Activated T-cell treated with anti-CD3 and anti-CD28 coated beads, Interleukin-2, amount 50 U/mL, for 48 hours (primary cell): ENCODE results near the gene SP100.

Experiments used
- DNase-seq, 2 experiments: peaks; one replicate each; pipeline ENCODE4 v3.0.0-alpha.2; 2020

SP100 gene

DNA sequence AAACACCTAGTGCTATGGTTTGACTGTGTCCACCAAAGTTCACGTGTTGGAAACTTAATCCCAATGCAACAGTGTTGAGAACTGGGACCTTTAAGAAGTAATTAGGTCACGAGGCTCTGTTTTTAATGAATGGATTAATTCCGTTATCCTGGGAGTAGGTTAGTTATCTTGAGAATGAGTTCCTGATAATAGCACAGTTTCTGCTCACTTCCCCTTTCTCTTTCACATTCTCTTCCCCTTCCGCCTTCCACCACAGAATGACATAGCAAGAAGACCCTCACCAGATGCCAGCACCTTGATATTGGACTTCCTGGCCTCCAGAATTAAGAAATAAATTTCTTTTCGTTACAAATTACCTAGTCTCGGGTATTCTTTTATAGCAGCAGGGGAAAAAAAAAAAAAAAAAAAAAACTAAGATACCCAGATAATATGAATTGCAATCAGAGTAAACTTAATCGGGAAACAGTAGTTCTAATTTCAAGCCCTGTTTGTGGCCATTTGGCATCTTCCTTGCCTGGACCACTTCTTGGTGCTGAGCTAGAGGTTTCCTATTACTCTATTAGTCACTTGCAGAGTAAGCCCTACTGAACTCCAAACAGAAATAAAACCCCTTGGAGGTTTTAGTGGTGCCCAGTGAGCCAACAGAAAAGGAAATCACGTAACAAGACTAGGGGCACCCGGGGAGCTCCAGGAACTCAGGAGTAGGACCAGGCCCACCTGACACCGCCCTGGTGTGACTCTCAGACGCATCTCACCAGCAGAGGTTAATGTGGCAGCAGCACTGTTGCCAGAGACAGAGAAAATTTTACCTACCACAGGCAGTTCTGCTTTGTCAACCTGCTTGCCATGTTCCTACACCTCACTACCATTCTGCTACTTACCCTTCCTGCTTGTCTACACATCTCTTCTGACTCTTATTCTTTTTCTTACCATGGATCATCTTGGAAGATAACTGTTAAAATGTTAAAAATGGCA is 149.1 kb downstream of the SP100 start:
- no peak for DNase-seq

DNA sequence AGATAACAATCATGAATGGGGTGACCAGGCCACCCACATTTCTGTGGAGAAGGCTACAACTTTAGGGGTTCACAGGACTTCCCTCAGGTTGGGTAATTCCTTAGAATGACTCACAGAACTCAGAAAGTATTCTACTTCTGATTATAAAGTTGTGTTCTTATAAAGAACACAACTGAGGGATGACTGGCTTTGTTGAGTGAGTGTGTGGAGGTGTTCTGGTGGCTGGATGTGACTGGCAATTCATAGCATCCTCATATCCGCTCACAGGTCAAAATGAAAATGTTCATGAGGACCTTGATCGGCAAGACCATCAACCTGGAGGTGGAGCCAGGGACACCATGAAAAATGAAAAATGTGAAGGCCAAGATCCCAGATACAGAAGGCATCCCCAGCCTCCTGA is 153.3 kb downstream of the SP100 start:
- no peak for DNase-seq

DNA sequence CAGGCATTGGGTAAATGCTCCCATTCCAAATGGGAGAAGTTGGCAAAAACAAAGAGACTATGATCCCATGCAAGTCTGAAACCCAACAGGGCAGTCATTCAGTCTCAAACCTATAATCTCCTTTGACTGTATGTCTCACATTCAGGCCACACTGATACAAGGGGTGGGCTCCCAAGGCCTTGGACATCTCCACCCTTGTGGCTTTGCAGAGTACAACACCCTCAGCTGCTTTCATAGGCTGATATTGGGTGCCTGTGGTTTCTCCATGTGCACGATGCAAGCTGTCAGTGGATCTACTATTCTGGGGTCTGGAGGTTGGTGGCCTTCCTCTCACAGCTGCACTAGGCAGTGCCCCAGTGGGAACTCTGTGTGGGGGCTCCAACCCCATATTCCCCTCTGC is 155.0 kb downstream of the SP100 start:
- DNase-seq, result no peak

DNA sequence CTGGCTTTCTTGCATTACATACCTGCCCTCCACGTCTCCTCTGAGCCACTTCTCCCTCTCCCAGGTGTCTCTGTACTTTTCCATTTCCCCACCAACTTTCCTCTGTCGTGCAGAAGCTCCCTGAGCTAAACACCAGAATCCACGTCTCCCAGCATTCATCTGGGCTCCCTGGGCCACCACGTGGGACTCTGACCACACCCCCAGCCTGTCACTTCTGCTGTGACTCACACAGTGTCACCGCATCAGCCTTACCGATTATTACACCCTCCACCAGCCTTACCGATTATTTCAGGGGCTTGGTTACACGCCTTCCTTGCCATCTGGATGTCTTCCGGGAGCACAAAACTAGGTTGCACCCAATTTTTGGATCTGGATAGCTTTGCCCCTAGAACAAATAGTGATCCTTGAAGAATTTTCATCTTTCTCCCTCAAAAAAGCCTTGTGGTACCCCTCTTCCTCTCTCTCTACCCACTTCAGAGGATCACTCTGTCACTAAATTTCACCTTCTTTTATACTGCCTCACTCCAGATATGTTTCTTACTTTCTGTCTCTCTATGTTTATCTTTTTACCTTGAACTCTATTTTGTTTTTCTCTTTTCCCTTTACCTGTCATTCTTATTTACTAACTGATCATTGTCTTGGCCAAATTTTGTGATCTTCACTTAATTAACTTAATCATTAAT is 159.8 kb downstream of the SP100 start:
- peak; percentile 66 to 75 for DNase-seq

DNA sequence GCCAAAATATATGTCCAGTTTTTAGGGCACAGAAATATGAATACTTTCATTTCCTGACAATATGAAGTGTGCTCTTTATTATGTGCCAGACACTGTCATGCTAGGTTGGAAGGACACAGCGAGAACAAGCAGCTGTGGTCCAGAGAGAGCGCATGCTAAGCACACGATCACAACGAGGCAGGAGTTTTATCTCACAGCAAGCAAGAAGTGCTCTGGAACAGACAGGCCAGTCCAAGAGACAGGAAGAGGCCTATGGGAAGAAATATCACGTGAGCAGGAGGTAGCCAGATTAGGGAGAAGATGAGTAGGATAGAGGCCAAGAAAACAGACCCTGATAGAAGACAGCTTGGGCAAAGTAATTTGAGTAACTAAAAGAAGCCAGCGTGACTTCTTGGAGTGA is 161.1 kb downstream of the SP100 start:
- DNase-seq, result no peak

DNA sequence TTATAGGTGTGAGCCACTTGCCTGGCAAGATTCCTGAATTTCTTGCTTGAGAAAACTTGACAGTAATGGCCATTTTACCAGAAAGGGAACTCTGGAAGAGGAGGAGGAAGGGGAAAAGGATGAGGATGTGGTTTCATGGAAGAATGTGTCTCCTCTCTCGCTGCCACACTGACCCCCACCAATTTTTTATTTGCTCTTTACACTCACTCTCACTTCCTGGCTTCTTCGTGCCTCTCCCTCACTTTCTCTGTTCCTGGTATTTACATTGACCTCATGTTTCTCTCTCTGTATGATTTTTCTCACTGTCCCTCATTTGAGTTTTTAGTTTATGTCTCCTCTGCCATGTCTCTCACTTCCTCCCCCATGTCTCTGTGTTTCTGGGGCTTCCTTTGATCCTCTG is 162.1 kb downstream of the SP100 start:
- DNase-seq, result no peak

DNA sequence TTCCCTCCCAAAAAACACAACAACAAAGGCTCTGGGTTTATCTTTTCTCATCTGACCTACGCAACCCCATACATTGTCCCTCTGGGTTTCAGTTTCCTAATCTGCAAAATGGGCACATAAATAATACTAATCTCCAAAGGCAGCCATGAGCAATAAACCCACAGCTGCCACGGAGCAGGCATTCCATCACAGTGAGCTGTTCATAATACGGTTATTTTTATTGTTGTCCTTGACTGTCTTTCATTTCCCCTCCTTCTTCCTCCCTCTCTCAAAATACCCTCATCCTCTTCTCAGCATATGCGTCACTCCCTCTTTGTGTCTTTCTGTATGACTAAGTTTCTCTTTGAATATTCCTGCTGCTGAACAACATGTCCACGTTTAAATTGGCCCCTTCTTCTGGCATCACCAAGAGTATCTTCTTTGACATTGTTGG is 166.9 kb downstream of the SP100 start:
- peak; percentile 59 to 62 for DNase-seq

DNA sequence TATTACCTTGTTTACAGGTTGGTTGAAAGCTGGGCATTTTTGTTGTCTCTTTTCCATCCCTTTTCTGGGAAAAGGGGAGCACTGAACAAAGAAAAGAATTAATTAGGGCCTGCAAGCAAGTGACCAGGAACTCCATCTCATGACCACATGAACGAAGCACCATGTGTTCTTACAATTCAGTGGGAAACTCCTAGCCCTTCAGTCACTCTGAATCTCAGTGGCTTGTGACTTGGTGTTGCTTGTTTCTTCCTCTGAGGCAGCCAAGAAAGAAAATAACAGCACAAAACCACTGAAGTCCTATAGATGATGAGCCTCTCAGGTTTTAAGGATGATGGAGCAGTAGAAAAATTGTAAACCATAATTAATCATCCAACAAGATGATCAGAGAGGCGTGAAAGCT is 167.6 kb downstream of the SP100 start:
- no peak for DNase-seq

DNA sequence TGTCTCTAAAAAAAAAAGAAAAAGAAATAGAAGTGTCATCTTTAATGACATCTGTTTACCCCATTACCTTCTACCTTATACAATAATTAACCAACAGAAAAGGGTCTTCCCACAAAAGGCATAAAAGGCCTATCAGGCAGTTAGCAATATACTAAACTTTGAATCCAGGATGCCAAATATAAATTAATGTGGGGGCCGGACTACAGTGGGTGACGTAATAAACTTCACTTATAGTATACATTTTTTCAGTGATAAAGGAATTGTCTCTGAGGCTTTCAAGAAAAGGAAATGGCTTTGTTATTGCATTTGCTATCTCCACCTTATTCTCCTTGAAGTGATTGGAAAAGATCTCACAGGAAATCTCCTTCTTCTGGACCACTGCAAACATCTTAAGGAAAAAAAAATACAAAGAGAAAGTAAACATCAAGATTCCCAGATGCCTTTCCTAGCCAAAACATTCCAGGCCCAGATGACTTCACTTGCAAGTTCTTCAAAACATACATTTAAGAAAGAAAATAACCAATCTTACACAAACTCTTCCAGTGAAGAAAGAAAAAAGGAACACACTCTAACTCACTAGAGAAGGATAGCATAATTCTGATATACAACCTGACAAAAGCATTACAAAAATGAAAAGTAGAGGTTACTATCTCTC is 170.5 kb downstream of the SP100 start:
- DNase-seq, result no peak

DNA sequence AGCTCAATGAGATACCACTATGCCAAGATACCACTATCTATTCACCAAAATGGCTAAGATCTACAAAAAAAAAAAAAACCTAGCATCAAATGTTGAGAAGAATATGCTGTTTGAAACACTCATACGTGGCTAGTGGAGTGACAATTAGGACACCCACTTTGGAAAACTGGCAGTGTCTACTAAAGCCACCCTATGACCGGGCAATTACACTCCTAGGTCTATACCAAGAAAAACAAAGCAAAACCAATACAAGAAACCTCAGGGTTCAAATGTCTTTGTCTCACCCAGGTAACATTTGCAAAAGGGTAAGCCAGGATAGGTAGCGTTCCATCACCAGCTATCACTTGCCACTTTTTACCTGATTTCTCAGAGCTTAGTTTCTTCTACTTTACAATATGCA is 173.0 kb downstream of the SP100 start:
- DNase-seq, result no peak

DNA sequence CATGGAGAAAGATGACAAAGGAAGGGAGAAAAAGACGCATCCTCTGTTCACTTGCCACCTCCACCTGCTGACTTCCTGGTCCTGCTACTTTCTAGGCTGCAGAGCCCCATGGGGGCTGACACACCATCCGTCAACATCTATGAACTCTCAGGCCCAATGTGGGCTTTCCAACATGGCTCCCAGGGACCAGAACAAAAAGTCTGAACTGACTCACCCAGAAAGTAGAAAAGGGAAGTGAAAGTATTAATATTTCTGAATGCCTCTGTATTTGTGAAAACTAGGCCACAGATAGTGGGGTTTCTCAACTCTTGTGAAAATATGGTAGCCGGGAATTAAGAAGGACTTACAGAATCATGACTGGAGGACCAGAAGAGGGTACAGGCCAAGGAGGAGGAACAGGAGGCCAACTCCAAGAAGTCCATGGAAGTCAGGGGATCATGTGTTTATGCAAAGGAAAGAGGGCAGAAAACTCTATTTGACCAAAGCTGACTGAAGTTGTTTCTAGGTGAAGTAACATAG is 173.6 kb downstream of the SP100 start:
- peak in 1 of 2 experiments; percentile 39 for DNase-seq

DNA sequence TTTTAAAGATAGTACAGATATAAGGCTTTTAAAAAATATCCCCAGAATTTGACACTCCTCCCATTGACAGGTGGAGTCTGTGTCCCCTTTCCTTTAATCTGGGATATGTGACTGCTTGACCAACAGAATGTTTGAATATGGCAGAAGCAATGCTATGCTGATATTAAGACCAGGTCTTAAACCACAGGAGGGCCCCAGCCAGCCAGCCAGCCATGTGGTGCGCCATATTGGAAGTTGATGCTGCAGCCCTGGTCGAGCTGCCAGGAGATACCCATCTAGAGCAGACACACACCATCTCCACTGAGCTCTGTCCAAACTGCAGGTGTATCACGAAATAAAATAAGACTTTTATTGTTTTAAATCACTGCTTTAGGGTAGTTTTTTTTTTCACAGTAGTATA is 174.3 kb downstream of the SP100 start:
- DNase-seq, result no peak

DNA sequence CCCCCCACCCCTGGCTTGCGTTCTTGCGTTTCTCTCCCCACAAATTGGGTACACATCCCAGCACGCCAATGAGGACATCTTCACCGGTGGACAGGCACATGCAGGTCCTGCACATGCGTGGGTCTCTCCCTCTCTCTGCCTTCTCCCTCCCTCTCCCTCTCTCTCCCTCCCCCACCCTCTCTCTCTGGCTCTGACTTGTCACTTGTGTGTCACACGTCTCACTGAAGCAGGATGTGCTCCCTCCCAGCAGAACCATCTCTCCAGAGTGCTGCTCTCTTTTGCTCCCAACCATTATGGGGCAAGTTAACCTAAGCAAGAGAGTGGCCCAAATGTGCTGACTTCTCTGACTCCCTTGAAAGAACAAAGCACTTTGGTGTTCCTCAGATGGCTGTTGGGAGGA is 175.8 kb downstream of the SP100 start:
- DNase-seq, result peak in 1 of 2 experiments; percentile 34

DNA sequence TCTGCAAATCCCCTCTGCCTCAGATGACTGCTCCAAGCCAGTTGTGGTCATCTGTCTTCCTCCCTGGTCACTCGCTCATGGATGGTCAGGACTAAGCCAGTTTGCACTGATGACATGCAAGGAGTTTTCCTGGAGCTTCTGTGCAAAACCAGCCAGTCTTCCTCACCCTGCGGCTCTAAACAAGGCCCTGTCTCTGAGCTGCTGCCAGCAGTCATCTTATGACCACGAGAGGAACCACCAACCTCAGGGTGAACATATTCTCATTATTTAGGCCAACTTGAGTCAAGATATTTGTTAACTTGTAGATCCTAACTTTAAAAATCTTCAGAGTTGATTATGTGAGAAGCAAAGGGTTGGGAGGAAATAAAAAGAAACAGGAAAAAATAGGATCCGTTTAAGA is 176.8 kb downstream of the SP100 start:
- DNase-seq, result no peak
